HG03103 (cell line): ENCODE measurements around the gene SLC6A13.
"Not testable (repeated sequence)": the region's sequence is repeated elsewhere in the genome, so short reads cannot be mapped to it uniquely, and the experiment has no call there.

Experiments
- ATAC-seq: cut with Tn5 transposase; IDR thresholded peaks from one replicate; pipeline ENCODE4 v1.9.1; 2021; ENCODE audit warnings: low read depth; ENCODE audit not compliant: unreplicated experiment

SLC6A13 gene

DNA sequence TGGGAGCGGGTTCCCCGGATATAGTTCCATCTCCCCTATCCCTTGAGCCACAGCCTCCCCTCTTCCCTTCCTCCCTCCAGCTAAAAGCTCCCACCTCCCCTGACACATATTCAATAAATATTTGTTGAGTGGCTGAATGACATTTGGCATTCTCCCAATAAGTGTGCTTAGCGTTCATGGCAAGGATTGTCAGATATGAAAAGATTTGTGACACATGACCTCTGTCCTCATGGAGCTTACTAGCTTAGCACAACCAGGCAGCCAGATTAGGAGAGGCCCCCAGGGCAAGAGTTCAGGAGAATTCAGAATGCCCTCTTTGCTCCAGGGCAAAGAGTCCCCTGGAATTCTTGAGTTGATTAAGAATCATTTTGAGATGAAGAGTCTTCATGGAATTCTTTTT lies 26.2 kb downstream of the SLC6A13 start:
- ATAC-seq: no peak

DNA sequence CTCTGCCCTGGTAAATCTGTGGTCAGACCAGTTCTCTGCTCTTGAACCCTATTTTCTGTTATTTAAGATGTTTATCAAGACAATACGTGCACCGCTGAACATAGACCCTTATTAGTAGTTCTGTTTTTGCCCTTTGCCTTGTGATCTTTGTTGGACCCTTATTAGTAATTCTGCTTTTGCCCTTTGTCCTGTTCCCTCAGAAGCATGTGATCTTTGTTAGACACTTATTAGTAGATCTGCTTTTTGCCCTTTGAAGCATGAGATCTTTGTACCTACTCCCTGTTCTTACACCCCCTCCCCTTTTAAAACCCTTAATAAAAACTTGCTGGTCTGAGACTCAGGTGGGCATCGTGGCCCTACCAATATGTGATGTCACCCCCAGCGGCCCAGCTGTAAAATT lies 26.7 kb downstream of the SLC6A13 start:
- ATAC-seq: not testable (repeated sequence)

DNA sequence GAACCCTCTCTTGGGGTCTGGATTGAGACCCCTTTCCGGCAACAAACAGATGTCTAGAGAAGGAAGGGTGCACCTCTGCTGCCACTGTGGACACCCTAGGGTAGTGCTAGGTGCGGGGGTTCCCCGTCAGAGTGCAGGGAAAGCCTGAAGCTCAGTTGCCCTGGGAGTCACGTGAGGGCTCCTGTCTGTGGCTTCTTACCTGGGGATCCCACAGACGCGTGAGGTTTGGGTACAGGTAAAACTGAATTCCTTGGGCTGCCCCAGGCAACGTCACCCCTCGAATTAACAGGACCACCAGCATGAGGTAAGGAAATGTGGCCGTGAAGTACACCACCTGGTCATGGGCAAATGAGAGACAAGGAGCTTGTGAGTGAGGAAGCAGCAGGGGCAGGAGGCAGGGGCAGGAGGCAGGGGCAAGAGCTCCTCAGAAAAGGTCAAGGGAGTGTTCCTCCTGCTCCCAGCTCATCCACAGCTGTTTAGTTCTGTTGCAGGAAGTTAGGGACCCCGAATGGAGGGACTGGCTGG lies 27.7 kb downstream of the SLC6A13 start:
- ATAC-seq: no peak

DNA sequence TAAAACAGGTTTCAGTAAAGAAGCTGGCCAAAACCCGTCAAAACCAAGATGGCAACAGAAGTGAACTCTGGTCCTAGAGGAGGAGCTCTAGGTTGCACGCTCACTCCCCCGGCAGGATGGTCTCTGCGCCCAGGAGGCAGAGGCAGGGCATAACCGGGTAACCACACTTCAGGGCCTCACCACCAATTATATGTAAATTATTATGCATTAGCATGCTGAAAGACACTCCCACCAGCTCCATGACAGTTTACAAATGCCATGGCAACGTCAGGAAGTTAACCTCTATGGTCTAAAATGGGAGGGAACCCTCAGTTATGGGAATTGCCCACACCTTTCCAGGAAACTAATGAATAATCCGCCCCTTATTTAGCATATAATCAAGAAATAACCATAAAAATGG lies 28.6 kb downstream of the SLC6A13 start:
- ATAC-seq: no peak

DNA sequence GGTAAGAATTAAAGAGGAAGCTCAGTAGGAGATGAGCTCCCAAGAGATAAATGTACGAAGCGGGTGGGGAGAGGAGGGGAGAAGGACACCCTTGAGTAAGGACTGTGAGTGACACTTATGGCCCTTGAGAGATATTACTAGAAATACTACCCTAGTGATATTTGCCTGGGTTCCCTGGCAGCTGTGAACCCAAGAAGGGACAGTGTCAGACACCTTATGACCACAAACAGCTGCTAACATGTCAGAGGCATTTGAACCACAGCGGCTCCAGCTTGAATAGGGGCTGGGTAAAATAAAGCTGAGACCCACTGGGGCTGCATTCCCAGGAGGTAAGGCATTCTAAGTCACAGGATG lies 29.0 kb downstream of the SLC6A13 start:
- no peak for ATAC-seq

DNA sequence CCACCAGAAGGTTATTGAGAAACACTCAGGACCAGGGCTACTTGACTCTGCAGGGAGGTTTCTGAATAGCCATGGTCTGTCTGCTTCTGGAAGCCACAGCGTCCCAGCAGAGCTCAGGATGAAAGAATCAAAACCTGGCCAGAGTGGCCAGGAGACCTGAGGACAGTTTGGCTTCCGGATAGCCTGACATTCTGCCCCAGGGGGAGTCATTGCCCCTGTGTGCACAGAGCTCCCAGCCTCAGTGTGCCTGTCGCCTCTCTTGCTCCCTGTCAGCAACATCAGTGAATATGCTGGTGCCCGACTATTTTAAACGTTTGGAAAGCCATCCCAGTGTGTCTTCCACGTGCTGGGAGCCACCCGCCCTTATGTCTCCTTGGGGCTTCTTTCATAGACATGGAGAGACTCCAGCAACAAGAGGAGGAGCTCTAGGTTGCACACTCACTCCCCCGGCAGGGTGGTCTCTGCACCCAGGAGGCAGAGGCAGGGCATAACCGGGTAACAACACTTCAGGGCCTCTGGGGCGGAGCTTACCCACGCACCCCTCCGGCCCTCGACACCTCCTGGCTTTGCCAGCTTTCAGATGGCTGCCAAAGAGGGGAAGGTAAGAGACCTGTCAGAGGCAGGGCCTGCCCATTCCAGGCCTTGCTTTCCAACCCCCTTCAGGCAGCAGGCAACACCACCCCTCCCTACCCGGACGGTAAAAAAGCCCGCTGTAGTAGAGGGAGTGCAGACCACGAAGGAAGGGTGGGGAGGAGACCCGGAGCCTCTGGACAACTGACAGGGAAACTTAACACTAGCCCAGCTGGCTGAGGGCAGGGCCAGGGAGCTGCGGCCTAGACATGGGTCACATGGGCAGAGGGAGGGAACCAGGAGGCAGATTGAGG lies 29.7 kb downstream of the SLC6A13 start:
- no peak for ATAC-seq

DNA sequence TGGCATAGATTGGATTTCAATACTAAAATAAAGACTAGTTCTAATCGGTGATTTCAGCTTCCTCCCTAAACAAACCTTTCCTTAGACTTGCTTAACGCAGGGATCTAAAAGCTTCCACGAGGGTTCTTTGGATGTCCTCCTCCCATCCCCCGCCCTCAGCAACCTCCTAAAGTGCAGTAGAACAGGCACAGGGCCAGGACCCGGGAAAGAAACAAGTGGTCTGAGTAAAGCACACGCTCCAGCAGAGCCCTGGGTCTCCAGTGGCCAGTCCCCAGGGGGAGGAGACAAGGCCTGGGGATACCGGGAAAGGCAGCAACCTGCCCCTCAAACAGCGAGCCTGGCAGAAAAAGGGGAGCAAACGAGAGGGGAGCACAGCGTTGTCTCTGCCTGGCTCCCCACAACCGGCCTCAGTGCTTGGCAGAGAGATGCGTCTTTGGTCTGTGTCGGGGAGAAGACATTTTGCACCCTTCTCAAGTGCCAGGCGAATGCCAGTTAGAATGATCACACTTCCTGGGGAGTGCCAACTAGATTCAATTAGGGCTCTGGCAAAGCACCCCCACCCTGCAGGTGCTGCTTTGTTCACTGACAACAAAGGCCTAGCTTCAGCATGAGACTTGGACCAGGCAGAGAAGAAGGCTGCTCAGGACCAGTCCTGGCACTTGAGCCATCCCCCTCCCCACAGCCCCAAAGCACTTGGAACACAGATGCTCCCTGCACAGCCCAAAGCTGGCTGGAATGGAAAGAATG lies 31.5 kb downstream of the SLC6A13 start:
- no peak for ATAC-seq

DNA sequence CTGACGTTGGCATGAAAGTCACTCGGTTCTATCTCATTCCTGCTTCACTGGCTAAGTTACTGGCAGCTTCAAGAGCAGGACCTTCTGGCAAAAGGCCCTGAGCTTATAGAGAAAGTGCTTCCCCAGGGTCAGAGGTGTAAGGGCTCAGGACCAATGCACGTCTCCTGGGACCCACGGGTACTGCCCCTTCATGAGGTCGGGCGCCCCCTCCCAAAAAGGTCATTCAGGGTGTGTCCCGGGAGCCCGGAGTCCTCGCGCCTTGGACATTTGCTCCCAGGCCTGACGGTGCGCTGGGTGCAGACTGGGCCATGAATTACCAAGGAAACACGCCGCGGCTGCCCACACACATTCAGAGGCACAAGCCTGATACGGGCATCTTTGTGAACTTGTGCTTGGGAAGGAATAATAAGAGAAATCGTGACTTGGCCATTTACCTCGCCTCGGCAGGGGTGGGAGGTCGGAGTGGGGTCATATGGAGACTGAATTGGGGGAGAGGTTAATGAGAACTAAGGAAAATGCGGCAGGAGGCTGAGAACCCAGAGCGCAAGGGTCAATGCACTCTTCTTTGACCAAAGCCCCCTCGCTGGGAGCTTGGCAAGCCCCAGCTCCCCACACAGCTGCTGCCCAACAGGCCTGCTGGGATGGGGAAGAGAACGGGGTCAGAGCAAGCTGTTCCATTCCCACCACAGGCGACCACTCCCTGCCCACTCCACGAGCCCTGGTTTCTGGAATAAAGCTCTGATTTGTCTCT lies 33.0 kb downstream of the SLC6A13 start:
- no peak for ATAC-seq

DNA sequence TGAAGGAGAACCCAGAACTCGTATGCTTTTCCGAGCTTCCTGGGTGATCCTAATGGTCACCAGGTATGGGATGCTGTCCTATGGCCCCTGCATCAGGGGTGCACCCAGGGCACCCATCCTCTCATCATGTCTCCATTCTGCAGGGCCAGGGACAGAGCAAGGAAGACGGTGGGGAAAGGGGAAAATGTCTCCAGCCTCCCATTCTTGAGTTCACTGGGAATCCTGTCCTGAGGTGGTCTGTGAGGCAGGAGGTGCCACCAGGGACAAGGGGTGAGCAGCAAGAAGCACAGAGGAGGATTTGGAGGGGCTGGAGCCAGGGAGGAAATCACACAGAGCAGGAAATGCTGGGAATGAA lies 33.8 kb downstream of the SLC6A13 start:
- ATAC-seq: no peak

DNA sequence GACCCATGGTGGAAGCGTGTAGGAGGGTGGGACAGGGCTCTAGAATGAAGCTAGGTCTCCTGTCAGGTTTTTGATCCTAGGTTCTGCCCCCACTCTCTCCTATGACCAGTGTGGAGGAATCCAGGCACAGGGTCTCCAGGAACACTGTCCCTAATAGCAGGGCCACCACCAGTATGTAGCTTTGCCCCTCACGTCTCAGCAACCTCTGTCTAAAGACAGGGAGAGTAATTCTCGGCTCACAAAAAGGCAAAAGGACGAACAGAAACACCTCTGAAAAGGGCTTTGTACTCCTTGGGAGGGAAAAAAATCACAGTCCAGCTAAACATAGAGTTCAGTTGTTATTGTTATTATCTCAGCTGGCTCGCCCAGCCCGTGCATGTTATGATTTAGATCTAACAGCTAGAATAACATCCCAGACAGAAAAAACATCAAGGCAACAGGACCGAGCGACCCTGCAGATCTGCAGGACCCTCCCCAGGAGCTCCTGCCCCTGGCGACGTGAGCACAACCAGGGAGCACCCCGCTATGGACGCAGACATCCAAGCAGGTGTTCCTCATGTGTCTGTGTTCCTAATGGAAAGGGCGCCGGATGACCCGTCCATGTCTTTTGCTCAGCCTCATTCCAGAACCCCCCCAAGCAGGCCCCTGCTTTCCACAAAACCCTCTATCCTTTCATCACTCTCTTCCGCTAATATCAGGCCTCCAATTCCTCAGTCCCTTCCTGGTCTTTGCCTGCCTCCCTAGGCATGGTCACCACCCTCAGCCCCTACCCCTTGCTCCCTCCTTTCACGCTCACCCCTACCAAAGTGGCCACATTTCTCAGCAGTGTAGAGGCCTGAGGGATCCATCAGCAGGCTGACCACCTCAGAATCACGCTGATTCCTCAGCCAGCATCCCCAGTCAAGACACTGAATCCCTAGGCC lies 34.5 kb downstream of the SLC6A13 start:
- no peak for ATAC-seq

DNA sequence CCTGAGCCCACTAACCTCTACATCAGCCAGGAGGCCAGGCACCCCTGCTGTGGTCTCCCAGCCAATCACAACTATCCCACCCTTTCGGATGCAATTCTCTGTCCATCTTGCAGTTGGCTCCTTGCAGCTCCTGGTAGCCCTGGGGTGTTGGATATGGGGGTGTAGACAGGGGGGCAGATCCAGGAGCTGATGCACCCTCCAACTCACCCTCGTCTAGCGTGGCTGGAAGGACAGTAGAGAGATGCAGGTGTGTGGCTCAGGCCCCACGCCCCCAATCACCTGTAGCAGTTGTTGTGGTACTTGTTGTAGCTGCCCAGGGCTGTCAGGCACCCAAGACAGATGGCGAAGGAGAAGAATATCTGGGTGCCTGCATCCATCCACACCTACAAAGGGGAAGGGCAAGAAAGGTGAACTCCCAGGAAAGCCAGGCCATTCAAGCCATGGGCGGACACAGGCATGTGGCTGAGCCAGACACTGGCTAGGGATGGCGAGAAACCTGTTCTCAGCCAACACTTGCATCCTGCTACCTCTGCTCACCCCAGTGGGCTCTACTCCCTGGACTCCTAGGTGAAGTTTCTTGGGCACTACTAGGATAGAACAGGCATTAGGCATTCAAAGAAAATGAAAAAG lies 35.2 kb downstream of the SLC6A13 start:
- ATAC-seq: no peak

DNA sequence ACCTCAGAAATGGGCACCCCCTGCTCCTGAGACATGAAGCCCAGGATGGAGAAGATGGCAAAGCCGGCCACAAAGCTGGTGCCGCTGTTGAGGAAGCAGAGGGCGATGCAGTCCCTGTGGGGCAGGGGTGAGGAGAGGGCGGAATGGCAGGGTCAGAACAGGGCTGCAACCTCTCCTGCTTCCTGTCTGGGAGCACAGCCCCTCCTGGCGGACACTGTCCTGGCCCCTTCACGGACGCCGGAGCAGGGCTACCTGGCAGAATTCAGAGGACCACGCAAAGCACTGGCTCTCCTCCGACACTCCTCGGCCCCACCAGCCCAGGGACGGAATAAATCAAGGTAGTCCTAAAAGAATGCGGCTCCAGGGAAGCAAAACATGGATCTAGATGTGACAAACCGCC lies 36.2 kb downstream of the SLC6A13 start:
- ATAC-seq: no peak

DNA sequence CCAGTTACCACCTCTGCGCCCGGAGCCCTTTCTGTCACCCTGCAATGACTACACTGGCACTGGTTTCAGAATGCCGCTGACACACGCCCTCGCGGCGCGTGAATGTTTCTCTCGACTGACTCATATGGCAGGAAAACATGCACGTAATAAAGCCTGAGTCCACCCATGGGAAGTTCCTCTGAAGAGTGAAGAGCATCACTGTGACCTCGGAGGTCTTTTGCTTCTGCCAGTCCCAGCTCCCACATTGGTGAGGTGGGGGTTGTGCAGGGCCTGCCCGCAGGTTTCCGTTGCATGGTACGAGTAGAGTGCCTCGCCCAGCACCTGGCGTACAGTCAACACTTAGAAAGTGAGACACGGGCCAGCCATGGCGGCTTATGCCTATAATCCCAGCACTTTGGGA lies 37.6 kb downstream of the SLC6A13 start:
- ATAC-seq: no peak

DNA sequence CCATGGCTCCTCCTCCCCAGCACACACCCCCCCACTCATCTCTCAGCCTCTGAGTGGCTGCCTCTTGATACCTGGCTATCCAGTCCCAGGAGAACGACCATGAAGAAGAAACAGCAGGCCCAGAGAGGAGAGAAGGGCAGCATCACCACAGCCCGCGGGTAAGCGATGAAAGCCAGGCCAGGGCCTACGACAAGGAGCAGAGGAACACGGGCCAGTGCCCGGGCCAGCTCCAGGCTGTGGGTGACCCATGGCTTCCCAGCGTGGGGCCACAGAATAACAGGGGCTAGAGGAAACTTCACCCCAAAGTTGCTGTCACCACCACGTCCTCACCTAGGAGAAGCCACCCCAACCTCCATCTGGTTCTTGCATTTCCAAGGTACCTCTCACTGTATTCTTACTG lies 38.3 kb downstream of the SLC6A13 start:
- ATAC-seq: no peak

DNA sequence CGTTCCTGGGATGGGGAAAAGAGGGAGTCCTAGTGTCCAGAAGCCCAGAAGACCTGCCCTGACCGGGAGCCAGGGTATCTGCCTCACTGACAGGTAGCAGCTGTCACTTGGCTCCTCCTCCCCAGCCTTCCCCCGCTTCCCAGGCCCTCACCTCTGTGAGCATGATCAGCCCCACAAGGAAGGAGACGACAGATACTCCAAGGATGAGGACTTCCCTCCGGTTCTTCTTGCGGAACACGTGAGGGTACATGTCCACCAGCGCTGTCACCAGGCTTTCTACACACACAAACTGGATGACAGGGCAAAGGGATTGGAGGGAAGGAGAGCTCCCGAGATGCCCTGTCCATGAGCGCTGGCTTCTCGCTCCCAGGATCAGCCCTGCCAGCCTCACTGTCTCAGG lies 38.8 kb downstream of the SLC6A13 start:
- no peak for ATAC-seq

DNA sequence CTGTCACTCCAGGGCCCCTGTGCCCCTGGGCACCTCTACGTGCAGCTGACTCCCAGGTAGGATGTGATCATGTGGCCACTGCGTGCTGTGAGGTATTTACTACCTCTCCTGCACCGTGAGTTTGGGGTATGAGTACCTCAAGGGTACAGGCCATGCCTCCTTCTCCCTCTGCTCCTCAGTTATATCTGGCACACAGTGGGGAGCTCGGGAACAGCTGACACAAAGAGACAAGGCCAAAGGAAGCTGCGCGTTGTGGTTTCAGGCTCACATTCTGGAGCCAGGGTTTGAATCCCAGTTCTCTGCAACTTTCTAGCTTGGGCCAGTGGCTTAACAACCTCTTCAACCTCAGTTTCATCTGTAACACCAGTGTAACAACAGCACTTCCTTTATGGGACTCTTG lies 40.9 kb downstream of the SLC6A13 start:
- ATAC-seq: no peak

DNA sequence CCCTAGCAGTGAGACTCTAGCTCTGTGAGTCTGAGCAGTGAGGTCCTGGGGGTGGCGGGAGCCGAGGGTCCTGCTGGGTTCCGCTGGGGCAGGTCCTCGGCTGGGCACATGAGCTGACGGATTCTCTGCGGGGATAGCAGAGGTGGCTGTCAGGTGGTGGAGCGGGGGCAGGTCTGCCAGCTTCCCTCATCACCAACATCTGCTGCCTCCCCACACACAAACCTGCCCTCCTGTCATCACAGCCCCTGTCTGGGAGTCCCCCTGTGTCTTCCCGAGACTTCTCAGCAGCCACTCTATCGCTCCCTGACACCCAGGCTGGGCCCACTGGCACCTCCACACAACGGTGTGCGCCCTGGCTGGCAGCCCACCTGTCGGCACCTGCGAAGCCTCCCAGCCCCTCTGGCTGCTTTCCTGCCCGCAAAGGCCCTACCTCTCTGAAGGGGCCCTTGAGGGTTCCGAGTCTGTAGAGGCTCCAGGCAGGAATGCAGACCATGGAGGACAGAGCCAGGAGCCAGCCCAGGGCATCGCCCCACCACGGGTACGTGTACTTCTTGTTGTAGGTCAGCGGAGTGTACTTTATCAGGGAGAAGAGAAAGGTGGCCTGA lies 41.6 kb downstream of the SLC6A13 start:
- no peak for ATAC-seq

DNA sequence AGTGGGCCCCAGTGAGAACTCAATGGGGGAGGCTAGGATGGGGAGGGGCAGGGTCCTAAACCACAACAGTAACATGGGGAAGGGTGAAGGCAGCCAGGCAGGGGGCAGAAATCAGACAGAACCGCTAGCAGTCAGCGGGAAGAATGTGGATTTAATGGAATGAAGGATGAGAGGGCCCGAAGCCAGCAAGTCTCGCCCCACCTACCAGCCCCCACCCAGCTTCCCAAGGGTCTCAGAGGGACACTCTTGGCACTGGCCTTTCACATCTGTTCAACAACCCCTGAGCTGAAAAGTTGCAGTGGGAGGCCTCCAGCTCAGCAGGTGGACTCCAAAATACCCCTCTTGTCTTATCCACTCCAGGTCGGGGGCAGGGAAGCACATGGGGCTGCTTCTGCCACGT lies 42.1 kb downstream of the SLC6A13 start:
- ATAC-seq: no peak

DNA sequence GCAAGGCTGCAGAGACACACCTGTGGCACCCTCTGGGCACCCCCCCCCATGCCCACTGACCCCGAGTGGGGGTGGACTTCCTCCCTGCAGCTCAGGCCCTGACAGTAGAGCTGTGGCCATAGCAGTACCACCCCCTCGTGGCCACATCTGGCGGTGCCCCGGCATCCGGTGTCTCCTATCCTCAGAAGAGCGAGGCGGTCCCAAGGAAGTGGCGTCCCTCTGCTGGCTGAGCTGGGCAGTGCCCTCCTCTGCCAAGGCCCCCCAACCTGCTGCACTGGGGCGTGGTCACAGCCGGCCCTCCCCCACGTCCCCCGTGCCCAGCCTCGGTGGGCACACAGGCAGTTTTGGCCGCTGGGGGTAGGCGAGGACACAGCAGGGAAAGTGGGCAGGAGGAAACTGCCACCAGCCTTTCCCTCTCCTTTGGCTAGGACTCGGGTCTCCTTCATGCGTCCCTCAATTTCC lies 42.7 kb downstream of the SLC6A13 start:
- peak; percentile 79 for ATAC-seq
